ENCODE measurements around the gene FN3K. TPM values are rescaled to one million over a fixed set of nuclear protein-coding genes. Genes with fewer than 3 reads are reported as not detected.

Gene FN3K
- total and polyA plus RNA-seq, 2 of the 13 experiments (the other 11 are each of a cell fraction or from before 2014, with no cell fraction given): 3.5 to 12.2 TPM

GRCh38 chr17:82734987-82735866 is at the start of gene FN3K (continued):
- TF ChIP-seq JARID2 (CRISPR knock-in tag; IDR thresholded peaks at IDR 0.05; ENCODE audit: insufficient replicate concordance) (no peak), ZFY (CRISPR knock-in tag; IDR thresholded peaks at IDR 0.05) (peak; percentile 81), RFX1 (IDR thresholded peaks at IDR 0.05) (no peak), ZFP41 (CRISPR knock-in tag; IDR thresholded peaks at IDR 0.05; ENCODE audit: borderline replicate concordance) (no peak), KLF12 (CRISPR knock-in tag; IDR thresholded peaks at IDR 0.05; ENCODE audit: borderline replicate concordance) (peak; percentile 71; the same call in 1 of the 2 replicates), ZNF142 (CRISPR knock-in tag; IDR thresholded peaks at IDR 0.05) (peak; percentile 65), ZNF768 (CRISPR knock-in tag; IDR thresholded peaks at IDR 0.05) (no peak), NPAS2 (CRISPR knock-in tag; IDR thresholded peaks at IDR 0.05; ENCODE audit: borderline replicate concordance) (no peak), ZNF841 (CRISPR knock-in tag; IDR thresholded peaks at IDR 0.05; ENCODE audit: borderline replicate concordance) (no peak), ISL2 (CRISPR knock-in tag; IDR thresholded peaks at IDR 0.05) (peak; percentile 44), RBM22 (optimal IDR thresholded peaks at IDR 0.05; ENCODE audit: low read length) (no peak), ZNF614 (CRISPR knock-in tag; IDR thresholded peaks at IDR 0.05; ENCODE audit: borderline replicate concordance) (no peak), ZFP1 (CRISPR knock-in tag; IDR thresholded peaks at IDR 0.05) (no peak), ZNF766 (CRISPR knock-in tag; IDR thresholded peaks at IDR 0.05; ENCODE audit: borderline replicate concordance) (peak; percentile 73; the same call in 1 of the 2 replicates), PREB (CRISPR knock-in tag; IDR thresholded peaks at IDR 0.05) (no peak), LCORL (IDR thresholded peaks at IDR 0.05) (no peak), LCORL (CRISPR knock-in tag; IDR thresholded peaks at IDR 0.05) (no peak), PAF1 (CRISPR knock-in tag; IDR thresholded peaks at IDR 0.05) (no peak), ZHX1 (CRISPR knock-in tag; IDR thresholded peaks at IDR 0.05; ENCODE audit: low read depth) (peak; percentile 95)
